DMS79 treated with DMSO at 0.1 percent for 48 hours (cell line): ENCODE data around the gene PIK3R5.

ENCODE experiments used
- DNase-seq: peaks from one replicate; lab custom pipeline; 2025; lab: John Stamatoyannopoulos, UW

PIK3R5 gene

DNA sequence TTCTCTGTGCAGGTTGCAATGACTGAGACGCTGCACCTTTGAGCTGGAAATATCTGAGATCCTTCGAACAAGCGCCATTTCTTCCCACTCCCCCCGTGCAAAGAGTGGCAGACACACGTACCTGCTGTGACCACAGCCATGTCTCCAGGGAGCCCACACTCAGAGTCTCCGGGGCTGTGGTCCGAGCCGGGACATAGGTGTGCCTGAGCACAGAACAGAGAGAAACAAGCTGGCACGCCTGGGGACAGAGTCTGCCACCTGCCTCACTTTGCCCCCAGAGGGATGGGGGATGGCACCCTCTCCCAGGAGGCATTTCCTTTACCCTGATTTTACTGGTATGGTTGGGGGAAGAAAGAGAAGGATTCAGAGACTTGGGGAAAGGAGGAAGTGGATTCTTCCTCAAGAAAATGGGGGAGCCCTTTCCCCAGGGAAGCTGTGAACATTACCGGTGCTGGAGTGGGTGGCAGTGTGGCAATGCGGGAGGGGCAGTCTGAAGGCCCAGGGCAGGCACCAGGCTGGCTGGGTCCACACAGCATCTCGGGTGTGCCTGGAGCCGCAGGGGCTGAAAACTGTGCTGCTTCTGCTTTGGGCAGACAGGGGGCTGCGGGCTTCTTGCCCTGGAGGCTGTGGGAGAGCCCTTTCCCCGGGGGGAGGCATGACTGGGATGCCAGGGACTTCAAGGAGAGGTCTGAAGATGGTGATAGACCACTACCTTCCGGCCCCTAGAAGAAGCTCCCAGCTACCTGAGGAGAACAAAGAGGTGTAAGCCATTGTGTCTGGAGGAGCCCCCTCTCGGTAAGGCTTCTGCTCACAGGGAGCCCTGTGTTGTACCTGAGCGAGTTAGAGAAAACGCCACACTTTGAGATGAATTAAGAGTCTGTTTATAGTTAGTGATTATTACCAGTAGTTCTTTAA lies 91.4 kb downstream of the PIK3R5 start:
- no peak for DNase-seq

DNA sequence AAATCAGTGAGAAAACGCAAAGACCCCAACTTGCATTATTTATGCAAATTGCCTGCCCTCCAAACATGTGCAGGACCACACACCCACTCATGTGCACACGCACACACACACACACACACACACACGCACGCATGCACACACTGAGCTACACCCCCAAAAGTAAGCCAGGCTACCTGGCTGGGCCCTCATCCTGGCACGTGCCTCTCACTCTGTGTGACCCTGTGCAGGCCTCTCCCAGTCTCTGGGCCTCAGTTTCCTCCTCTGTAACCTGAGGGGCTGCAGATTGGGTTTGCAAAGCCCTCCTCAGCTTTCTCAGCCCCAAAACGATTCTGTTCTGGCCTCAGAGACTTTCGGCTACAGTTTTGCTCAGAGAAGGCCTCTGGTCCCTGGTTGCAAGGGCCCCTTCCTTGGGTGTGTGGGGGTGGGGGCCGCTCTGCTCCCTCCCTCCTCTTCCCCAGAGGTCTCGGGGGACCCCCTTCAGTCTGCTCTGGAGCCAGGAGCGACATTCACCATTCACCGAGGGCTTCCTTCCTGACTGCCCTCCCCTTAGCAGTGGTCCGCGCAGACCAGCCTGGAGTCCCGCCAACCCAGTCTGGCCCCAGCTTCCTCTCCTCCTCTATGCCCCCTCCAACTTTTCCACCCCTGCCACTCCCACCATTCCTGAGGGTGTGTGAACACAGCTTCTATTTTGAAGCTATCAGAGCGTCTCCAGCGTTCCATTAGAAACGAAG lies 92.6 kb downstream of the PIK3R5 start:
- no peak for DNase-seq

DNA sequence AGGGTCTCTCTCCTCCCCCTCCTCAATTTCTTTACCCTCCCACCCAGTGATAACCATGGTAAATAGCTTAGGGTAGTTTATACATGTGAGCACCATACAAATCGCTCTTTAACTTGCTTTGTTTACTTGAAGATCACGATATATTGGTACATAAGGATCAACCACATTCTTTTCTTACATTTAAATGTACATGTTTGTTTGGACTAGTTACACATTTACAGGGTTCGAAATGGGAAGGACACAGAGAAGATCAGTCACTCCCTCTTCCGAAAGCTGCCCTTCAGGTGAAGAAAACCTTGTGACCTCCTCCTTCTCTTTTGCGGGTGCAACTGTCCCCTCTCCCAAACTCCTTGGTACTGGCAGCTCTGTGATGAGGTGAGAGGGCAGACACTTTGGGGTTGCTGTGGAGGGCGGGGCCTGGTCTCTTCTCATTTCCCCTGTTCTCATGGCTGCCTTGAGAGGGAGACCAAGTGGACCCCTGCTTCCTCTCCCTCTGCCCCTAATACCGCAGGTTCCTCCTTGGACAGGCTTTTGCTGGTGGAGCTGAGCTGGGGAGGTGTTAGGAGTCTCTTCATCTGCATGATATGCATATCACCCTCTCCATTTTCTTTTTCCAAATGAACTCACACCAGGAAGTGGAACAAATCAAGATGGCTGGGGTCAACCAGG lies 93.3 kb downstream of the PIK3R5 start:
- DNase-seq = no peak

DNA sequence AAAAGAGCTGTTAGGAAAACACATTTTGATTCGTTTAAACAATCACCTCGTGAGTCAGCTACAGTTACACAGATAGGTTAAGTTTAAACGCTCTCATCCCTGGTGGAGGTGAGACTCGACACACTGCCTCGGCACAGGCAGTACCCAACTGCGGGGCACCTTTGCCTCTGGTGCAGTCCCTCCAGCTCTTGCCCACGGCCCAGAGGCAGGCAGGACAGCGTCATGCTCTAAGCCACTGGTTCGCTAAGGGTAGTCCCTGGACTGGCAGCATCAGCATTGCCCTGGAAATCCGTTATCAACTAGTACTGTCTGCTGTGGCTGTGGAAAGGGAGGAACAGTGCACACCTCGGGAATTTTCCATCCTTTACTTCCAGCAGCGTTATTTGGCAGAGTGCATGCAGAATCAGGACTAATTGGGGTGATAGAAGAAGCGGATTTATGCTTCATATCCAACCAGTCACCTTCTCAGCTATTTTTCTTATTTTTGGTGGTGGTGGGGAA lies 94.4 kb downstream of the PIK3R5 start:
- no peak for DNase-seq

DNA sequence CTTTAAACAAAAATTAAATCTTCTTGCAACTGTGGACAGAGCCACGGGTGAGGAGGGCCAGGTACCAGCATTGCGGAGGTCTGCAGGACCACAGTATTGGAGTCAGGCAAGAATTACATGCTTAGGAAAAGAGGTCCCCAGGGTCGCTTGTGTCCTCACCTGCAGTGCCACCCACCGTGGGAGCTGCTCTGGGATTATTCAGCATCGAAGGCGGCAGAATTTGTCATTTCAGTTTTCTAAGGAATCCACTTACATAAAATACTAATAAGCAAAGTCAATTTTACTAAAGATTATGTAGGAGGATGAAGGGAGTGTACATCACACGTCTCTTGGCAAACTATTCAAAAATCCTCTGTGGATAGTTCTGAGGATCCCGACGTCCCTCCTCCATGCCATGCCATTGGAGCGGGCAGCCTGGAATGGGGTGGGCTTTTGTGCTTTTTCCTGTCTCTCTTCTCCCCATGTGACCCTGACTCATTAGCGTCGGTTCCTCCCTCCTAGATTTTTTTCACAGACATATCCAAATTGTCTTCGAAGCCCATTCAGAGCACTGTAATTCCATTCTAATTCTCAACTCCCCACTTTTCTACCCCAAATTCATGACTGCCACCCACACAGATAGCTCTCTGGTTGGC lies 95.0 kb downstream of the PIK3R5 start:
- no peak for DNase-seq

DNA sequence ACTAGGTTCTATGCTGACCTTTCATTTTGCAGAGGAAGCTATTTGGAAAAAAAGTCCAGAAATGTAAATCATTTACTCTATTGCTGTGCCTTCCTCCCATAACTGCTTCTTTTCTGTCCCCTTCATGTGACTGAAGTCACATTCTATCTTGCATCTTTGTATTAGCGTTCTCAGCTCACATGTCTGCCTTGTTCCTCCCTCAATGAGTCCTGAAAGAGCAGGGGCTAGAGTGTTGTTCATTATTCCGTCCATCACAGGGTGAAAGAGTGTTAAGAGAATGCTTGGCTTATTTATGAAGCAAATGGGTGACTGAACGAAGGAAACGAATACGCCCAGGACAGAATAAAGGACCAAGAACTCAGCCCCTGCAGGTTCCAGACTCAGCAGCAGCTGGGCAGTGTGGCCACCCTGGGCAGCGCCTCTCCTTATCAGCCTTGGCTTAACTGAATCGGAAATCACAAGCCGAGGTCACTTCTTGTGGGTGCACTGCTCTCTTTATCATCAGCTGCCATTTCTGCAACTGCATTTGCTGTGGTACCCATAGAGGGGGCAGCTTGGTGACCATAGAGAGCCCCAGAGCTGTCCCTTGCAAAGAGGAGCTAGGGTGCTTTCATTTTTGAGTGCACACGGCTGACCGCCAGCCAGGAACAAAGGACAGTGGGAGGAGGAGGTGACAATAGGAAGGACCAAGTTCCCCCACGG lies 96.2 kb downstream of the PIK3R5 start:
- DNase-seq = no peak

DNA sequence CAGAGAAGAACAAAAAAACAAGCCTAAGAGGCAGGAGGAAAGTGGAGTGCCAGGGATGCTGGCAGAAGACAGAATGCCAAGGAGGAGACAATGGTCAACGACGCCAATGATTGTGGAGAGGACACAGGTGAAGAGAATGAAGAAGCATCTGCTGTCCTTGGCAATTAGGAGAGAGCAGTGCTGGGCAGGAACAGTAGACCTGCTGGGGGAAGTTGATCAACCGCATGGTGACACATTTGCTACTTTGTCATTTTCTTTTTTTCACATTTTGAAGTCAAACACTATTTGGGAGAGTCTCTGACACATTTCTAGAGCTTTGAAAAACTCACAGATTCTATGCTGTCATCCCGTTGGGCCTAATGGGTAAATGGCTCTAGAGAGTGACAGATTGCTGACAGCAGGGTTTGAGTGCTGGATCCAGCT lies 97.0 kb downstream of the PIK3R5 start:
- no peak for DNase-seq

DNA sequence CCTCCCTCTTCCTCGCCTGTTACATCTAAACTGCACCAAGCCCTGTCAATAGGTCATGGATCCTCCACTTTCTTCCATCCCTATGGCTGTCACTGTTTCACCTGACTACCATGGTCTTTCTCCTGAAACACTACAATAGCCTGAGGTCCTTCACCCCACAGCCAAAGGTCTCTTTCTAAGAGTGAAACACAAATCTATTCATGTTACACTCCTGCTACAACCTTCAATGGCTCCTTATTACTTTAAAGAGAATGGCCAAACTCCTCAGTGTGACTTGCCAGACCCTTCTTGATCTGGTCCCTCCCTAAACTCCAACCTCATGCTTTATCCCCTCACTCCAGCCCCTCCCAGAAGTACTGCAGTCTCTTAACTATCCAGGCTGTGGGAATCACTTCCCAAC lies 97.4 kb downstream of the PIK3R5 start:
- DNase-seq = no peak

DNA sequence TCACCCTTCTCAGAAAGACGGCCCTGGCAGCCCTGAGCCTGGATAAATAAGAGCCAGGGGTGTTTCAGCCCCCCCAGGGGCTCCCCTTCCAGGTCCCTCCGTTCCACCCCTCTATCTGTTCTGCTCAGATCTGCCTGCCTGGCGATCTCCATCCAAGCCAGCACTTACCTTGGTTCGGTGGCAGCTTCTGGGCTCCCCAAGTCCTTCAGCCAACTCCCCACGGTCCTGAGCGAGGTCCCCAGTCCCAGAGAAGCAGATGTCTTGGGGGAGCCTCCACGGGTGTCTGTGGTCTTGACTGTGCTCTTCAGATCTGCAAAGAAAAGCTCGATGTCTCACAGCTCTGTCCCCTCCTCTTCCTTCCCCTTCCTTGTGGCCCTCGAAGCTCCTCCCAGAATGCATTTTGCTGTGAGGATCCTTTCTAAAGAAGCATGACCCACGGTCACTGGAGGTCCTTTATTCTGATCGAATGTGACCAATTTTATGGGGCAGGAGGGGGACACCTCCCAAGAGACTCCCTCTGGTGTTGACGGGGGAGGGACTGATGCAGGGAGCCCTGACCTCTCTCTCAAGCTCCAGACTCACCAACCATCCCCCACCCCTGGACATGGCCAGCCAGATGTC lies 98.0 kb downstream of the PIK3R5 start, which contains the start of gene PIK3R6:
PIK3R6 (minus strand) TSS at position 314 of the 621 bp plus-strand sequence. CDS start 17,880 bp downstream, outside the sequence.
- no peak for DNase-seq

DNA sequence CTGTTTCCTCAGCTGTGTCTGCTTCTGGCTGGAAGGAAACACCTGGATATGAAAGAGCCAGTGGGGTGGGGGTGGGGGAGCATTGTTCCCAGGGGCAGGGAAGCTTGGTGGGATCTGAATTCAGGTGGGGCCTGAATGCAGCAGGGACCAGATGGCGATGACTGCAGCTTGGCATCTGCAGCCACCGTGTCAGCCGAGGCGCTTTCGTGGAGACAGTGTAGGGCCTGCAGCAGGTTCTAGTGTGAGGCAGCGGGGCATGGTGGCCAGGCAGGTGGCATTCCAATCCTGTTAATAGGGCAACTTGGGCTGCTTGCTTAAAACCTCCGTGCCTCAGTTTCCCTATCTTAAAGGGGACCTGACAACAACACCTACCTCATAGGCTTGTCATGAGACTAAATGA lies 99.7 kb downstream of the PIK3R5 start:
- DNase-seq = no peak

DNA sequence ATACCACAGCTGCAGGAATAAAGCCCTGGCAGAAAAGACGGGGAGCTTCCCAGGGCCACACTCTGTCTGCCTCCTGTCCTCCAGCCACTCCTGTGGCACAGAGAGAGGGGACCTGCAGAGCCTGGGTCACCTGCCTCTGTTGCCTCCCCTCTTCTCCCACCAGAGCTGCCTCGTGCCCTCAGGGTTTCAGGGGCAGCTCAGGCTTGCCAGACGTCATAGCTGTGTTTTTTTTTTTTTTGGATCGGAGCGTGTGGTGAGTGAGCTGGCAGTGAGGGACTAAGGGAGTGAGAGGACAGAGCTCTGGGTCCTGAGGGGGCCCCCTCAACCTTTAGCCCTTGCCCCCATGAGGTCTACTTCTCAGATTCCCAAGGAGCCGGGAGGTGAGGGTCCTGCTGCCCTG lies 100.1 kb downstream of the PIK3R5 start:
- no peak for DNase-seq

DNA sequence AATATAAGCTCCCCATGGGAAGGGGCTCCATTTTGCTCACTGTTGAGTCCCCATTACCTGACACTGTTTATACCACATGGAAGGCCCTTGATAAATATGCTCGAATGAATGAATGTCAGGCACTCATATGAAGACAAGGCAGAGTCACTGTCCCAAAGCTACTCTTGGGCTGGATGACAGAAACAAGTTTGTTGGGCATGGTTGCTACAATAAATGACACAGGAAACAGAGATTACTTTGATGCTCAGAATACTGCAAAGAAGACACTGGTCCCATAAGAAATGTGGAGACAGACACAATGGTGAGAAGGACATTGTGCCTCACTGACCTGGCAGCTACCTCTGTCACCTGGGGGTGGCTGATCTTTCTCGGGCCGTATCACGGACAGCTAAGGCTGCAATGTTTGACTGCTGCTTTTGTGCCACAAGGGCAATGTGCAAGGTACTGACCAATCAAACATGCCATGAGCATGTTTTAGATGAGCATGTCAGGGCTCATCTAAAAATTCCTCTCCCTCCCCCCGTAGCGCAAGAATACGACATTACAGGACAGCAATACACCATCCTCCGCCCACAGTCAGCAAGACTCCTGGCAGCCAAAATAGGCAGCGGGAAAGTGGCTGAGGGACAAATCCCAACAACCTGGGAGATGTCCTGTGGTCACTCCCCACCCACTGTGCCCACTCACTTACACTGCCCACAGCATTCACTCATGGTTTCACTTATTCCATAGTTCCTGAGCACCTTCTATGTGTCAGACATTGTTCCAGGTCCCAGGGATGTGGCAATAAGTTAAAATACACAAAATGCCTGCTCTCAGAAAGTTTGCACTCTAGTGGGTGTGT lies 103.1 kb downstream of the PIK3R5 start:
- no peak for DNase-seq

DNA sequence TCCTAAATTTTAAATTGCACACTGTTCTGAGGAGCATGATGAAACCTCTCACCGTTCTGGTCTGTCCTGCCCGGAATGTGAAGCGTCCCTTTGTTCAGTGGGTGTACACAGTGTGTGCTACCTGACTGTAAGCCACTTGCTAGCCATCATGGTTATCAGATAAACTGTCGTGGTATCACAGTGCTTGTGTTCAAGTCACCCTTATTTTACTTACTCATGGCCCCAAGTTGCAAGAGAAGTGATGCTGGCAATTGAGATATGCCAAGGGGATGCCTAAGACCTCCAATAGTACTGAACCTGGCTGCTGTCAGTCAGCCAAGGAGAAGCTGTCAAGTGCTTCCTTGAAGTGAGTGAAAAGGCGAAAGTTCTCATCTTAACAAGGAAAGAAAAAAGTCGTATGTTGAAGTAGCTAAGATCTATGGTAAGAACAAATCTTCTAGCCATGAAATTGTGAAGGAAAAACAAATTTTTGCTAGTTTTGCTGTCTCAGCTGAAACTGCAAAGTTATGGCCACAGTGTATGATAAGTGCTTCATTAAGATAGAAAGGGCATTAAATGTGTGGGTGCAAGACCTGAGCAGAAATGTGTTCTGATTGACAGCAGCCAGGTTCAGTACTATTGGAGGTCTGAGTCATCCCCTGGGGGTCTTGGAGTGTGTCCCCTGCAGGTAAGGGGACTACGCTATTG lies 103.9 kb downstream of the PIK3R5 start:
- no peak for DNase-seq

DNA sequence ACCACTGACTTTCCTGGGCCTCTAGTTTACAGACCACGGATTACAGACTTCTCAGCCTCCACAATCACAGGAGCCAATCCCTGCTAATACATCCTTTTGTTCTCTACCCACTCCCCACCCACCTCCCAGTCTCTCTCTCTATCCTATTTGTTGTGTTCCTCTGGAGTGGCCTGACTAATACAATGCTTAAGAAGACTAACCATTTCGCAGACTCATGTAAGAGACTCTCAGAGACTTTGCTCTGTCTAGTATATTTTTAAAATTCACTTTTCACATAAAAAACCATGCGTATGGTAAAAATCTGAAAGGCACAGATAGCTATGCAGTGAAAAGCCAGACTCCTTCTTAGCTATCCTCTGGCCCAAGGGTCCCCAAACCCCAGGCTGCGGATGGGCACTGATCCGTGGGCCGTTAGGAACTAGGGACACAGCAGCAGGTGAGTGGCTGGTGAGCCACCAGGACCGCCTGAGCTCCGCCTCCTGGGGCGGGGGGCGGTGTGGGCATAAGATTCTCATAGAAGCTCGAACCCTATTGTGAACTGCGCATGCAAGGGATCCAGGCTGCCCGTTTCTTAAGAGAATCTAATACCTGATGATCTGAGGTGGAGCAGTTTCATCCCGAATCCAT lies 105.6 kb downstream of the PIK3R5 start:
- DNase-seq = no peak

DNA sequence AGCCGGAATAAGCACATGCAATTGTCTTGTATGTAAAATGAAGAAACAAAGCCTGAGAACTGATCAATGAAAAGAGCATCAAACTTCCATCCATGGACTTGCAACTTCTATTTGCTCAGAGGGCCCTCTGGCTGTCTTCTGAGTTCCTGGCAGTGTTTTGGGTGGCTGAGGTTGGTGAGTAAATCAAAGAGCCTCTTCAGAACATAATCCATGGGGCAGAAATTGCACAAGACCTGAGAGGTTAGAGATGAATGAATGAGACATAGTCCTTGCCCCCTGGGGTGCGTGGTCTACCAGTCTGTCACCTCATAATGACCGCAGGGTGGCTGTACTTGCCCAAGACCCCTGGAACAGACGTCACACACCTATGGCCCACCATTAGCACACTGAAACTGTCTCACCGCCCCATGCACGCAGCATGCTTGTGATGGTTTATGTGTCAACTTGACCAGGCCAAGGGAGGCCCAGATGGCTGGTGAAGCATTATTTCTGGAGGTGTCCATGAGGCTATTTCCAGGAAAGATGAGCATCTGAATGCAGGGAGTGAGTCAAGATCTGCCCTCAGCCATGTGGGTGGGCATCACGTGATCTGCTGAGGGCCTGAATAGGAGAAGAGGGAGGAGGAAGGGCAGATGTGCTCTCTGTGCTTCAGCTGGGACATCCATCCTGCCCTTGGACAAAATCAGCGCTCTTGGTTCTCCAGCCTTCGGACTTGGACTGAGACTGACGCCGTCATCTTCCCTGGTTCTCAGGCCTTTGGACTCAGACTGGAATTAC lies 106.3 kb downstream of the PIK3R5 start:
- DNase-seq = no peak

DNA sequence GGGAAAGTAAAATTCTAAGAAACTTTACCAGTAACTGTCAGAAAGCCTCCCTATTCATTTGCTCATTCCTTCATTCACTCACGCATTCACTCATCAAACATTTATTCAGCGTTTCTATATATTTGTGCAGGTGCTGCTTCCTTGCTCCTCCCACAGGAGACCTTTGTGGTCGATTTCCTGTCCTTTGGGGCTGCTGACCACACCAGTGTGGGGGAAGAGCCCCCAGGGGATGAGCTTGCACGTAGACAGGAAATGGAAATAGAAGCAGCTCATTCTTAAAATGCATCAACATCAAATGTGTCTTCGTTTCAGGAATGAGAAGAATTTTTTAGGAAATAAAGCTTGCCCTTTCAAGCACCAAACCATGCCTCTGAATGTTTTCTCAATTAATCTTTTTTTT lies 107.6 kb downstream of the PIK3R5 start:
- no peak for DNase-seq

DNA sequence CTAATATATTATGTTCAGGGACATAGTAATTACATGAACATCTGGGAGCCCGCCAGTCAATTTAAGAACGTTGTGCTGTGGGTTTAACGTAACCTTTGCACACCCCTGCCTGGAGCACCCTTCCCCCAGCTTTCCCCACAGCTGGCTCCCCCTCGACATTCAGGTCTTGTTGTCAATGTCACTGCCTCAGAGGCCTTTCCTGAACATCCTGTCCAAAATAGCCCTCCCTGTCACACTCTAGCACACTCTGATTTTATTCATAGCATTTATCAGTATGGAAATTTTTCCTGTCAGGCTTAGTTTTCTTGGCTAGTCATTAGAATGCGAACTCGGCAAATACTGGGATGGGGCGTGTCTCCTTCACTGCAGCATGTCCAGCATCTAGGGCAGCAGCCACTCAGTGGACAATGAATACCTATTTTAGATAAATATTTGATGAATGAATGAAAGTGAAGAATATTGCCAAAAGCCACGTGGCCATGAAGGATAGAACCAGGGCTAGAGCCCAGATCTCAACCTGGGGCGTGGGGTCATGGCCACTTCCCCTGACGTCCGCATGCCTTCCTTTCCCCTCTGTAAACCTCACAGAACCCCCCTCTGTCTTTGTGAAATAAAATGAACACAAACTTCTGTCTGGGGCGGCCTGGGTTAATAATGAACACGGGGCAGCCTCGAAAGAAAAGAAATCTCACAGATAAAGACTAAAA lies 108.5 kb downstream of the PIK3R5 start:
- no peak for DNase-seq
